CD4-positive, alpha-beta T cell treated with Interleukin-6 for 4 hours (primary cell): ENCODE data around the gene KIF1B.
A peak's percentile ranks its signal among the peaks of the same experiment; 100 is the strongest.

ENCODE experiments used
- DNase-seq: peaks from one replicate; pipeline ENCODE4 v3.0.0-alpha.2; 2020; ENCODE audit warnings: mixed read lengths

KIF1B gene

DNA sequence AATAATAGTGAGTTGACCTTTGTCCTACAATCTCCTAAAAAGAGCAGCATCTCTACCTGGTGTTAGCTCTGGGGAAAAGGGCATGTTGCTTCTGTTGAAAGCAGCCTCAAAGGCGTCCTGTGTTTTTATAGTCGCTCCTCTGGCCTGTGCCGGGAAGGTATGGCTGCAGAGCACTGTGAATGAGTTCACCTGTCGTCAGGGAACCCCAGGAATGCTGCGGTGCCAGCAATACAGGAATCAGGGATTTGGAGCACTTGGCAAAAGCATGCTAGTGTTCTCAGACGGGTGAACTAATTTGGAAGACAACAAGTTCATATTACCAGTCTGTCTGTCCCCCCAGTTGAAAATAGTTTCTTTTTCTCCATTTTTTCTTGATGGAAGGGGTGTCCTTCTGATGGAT lies 128.2 kb downstream of the KIF1B start:
- no peak for DNase-seq

DNA sequence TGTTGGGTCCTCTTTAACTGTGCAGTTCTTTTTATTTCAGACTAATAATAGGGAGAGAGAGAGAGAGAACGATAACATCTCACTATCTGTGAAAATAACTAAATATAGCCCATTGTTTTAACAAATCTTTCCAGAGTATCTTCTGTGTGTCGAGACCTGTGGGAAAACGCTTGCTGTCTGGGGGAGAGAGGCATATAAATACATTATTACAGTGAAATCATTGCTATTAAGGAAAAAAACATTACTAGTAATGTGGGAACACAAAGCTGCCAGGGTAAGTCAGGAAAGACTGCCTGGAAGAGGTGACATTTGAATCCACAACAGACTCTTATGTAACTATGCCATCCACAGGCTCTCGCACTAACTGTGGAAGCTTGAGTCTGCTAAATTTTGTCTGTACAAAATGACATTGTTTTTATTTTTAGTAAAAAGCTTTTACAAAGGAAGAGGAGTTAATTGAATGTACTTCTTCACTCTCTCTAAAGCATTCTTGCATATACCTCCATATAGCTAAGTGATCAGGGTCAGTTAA lies 128.7 kb downstream of the KIF1B start:
- DNase-seq: no peak

DNA sequence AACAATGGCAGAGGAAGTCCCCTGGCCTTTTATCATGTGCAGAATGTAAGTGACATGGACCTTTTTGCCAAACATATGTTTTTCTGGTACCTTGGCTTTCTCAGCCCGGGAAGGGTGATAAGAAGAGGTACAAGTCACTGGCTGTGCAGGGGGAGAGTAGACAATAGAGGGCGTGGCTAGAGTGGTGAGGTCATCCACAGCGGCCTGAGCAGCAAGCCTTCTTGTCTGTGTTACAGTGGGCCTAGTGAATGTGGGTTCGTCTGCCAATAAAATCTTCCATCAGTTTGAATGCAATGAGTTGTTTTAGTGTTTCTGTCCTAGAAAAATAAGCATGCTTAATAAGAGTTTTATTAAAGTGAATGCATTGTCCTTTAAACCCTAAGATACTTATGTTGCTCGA lies 129.4 kb downstream of the KIF1B start:
- DNase-seq: no peak

DNA sequence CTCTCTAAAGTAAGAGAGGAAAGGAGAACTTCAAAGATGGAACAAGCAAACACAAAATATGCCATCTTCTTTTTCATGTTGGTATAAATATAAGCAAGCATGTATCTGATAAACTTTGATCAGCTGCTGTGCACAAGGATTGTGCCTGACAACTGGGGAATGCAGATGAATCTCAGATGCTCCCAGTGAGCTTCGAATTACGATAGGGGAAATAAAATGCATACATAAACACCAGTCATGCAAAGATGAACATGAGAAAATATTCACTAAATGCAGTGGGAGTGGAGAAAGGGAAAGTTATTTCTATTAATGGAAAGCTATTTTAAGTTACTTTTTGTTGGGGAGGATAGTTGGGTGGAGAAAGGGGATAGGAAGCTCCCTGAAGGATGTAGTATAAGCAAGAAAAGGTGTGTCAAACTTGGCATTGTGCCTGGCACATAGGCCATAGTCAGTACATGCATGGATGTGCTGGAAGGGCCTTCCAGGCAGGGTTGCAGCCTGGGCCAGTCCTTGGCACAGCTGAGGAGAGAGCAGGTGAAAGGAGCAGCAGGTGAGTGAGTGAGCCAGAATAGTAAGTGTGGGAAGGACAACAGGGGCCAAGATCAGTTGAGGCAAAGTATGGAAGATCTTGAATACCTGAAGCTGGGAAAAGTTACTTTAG lies 130.7 kb downstream of the KIF1B start:
- DNase-seq: no peak

DNA sequence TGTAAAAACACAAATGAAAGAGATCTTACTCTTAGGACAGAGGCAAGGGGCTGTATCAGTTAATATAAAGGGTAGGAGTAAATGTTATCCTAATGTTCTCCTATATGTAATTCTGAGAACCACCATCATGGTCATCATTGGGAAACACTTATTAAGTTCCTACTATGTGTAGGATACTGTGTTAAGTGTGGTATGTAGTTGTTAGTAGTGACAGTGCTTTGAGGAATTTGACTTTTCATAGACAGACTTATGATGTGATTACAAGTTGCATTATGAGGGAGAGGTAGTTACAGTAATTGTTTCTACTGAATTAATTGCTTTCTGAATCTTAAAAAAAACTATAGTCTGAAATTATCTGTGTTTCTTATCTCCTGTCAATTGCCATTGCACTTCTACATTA lies 136.7 kb downstream of the KIF1B start:
- DNase-seq: no peak

DNA sequence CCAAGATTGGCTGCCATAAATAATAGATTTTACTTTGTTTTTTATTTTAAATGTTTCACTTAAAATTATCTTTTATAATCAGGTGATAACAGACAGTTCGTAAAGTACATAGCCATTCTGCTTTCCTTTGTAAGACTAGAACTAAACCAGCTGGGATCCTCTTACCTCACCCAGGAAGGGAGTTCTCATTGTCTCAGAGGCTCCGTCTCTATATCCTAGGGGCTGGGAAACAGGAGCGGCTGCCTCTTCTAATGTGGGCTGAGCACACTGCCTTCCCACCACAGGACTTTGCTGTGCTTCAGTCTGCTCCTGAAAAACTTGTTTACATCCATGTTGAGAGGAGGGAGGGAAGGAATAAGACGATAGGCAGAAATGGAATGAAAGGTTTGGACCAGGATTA lies 142.9 kb downstream of the KIF1B start:
- DNase-seq: no peak

DNA sequence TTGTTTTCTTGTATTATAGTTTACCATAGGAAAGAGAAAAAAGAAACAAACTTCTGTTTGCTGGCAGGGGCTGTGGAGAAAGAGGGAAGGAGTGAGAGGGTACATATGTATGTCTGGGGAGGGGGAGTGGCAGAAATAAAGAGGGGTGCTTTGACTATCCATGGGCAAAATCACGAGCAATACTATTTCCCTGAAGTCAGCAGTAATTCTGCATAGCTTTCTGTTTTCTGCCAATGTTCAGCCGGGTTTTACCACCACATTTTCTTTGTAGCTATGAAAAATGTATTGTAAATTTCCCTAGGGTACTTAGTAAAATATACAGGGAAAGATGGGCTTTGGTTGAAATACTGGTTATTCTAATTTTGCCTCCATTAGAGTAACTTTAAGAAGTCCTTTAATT lies 143.3 kb downstream of the KIF1B start:
- no peak for DNase-seq

DNA sequence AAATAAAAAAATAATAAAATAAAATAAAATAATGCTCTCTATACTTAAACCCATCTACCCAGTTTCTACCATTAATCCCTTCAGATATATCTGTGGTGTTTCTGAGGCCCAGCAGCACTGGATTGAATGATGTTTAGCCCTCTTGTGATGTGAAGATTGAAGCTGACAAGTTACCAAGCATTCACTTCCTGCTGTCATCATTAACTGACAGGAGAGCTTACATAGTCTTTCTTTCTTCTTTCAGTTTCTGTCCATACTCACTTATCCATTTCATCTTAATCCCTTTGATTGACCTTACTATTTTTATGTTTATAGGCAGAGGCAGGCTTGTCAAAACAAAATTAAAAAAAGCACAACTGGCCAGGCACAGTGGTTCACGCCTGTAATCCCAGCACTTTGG lies 149.7 kb downstream of the KIF1B start:
- no peak for DNase-seq

DNA sequence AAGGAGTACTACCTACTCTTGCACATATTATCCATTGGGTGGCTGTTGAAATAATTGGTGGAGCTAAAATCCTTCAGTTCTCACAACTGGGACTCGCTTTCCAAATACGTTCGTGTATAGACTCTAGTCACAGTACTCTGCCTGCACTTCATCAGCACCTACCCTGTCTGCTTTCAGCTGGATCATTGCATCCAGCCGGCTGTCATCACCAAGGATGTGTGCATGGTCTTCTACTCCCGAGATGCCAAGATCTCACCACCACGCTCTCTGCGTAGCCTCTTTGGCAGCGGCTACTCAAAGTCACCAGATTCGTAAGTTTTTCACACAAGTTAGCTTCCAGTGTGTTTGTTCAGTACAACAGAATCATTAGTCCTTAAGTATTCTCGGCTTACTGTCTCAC lies 151.1 kb downstream of the KIF1B start:
- DNase-seq: no peak

DNA sequence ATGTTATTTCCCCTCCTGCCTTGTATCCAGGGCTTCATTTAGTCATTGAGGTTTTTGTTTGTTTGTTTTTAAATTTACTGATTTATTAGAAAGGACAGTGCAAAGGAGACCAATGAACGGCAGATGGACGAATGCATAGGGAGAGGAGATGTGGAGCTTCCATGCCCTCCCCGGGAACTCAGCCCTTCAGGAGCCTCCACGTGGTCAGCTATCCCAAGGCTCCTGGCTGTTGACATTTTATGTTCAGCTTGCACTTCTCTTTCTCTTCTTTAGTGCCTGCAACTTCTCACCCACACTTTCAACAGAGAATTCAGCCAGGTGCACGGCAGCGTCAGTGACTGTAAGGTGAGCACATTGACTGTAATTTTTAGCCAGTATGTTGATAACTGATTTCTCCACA lies 157.8 kb downstream of the KIF1B start:
- no peak for DNase-seq

DNA sequence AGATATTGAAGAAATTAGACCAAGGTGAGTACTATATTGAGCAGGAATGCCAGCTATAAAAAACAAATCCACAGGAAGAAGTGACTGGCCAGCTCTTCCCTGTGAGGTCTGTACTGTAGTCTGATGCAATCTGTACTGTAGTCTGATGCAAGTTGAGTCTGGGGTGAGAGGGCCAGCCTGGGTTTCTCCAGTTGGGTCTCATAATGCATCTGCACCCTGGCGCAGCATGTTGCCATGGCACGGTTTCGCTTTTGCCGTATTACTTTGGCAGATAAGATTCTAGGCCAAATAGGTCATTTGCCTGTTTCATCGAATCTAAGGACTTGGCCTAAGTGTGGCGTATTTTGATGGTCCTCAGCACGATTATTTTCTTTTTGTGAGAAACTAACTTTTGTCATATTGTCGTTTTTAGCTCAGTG lies 164.1 kb downstream of the KIF1B start:
- DNase-seq: no peak

DNA sequence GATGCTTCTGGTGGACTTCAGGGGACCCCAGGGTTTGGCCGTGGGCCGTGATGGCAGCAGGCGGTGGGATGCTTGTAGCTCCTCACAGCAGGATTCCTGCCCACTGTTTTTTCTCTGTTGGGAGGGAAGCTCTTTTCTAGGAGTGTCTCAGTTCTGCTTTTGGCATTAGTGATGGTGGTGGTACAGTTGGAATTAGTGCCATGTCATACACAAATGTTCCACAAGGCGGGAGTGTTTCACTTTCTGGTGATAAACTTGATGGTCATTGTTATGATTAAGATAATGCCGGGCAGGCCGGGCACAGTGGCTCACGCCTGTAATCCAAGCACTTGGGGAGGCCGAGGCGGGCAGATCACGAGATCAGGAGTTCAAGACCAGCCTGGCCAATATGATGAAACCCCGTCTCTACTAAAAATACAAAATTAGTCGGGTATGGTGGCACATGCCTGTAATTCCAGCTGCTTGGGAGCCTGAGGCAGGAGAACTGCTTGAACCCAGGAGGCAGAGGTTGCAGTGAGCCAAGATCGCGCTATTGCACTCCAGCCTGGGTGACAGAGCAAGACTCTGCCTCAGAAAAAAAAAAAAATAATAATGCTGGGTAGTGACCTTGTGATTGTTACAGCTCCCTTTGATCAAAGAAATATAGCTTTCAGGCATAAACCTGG lies 167.1 kb downstream of the KIF1B start:
- DNase-seq: peak; percentile 41

DNA sequence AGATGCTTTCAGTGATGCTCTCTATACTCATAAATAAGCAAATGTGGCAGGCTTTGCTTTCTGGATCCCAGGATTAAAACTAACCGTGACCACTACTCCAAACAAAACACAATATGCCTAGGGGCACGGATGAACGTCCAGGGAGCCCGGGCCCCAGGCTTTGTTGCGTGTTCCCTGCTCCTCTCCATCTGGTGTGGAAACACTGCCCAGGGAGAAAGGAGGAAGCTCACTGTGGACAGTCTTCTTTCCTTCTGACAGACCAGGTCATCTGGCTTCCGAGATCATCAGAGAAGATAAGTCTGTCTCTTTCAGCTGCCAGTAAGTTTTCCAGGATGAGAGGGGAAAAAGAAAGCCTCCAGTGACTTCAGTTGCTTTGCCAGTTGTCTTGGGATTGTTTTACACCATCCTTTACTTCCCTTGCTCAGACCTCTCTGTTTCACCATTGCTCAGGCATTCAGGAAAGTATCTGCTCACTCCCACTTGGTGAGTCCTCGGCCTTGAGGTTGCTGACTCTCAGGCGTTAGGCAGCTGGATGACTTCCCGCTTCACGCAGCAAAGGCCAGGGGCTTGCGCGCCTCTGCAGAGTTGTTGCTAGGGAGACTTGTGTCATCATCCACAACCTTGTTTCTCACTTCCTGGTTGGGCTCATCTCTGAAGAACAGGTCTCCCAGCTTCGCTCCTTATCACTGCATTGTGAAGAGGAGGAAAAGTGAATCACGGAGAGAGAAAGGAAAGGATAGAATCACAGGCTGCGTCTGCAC lies 167.9 kb downstream of the KIF1B start:
- DNase-seq: no peak

DNA sequence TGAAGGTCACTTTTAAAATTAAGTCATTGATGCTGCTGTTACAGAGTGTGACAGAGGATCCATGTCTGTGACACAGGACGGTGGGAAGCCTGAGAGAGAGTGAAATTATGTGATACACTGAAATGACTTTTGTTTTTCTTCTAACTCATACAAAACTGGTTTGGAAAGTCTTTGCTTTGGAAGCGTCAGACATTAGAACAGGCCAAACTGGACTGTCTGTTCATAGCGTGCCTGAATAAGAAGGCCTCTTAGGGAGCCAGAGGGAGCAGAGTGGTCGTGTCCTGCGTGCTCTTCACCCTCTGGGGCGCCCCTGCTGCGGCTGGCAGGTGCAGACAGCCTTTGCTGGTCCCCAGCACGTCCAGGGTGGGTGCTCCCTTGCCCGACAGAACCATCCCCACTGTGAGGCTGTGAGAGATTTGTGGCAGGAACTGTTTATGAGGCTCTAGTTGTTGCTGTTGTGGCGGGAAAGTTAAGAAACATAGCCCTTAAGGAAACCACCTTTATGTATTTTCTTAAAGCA lies 168.8 kb downstream of the KIF1B start:
- no peak for DNase-seq

DNA sequence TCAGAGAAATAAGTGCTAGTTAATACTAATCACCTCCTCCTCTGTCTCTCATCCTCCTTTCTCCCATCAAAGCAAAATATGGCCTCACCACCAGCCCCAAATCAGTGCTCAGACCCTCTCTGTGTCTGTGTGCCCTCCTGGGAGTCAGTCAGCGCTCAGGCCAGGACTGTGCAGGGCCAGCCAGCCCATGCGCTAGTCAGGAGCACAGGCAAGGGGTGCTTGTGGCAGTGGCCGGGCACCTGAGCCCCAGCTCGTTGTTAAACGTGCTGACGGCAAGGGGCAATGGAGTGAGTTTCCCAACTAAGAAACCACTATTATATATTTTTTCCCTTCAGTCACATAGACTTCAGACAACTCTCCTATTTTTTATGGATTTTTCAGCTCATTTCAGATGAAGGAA lies 169.3 kb downstream of the KIF1B start:
- DNase-seq: no peak

DNA sequence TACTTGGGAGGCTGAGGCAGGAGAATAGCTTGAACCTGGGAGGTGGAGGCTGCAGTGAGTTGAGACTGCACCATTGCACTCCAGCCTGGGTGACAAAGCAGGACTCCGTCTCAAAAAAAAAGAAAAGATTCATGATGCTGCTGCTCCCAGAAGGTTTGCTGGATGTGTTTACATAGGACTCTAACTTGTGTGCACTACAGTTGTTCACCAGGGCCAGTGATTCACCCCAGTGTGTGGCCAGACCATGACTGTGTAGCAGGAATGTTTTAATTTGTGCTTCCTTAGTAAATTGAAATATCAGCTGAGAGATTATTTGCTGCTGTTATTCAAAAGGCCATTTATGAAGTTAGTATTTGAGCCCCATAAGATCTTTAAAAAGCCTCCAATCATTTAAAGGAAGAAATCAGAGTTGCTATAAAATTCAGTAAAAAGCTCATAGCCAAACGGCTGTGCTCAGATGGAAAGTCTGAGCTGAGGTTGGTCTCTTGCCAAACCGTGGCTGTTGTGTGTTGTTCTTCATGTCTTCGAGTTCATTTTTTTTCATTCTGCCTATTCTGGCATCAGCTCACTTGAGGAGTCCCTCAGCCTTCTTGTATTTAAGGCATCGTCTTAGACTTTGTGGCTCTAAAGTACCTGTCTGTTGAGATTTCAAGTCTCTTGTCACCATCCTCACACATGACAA lies 170.4 kb downstream of the KIF1B start:
- DNase-seq: no peak

DNA sequence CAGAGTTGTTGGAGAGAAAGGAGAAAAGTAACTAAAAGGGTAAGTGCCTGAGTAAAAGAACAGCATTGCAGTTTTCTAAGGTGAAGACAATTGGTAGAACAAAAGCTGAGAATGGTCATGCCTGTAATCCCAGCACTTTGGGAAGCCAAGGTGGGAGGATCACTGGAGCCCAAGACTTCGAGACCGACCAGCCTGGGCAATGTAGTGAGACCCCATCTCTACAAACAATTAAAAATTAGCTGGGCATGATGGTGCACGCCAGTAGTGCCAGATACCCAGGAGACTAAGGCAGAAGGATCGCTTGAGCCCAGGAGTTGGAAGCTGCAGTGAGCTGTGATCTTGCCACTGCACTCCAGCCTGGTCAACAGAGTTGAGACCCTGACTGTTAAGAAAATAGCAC lies 173.3 kb downstream of the KIF1B start:
- no peak for DNase-seq

DNA sequence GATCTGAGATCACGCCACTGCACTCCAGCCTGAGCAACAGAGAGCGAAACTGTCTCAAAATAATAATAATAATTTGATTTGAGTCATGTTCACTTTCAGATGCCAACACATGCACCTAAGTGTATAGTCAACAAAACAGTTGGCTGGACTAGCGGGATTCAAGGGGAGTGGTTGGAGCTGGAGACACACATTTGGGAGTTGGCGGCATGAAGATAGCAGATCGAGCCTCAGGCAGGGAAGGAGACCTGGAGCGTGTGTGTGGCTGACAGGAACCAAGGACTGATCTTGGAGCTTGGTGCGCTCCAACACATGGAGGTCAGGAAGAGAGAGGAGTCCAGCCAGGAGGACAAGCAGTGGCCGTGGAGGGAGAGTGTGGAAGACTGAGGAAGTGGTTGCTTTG lies 173.8 kb downstream of the KIF1B start:
- DNase-seq: no peak

DNA sequence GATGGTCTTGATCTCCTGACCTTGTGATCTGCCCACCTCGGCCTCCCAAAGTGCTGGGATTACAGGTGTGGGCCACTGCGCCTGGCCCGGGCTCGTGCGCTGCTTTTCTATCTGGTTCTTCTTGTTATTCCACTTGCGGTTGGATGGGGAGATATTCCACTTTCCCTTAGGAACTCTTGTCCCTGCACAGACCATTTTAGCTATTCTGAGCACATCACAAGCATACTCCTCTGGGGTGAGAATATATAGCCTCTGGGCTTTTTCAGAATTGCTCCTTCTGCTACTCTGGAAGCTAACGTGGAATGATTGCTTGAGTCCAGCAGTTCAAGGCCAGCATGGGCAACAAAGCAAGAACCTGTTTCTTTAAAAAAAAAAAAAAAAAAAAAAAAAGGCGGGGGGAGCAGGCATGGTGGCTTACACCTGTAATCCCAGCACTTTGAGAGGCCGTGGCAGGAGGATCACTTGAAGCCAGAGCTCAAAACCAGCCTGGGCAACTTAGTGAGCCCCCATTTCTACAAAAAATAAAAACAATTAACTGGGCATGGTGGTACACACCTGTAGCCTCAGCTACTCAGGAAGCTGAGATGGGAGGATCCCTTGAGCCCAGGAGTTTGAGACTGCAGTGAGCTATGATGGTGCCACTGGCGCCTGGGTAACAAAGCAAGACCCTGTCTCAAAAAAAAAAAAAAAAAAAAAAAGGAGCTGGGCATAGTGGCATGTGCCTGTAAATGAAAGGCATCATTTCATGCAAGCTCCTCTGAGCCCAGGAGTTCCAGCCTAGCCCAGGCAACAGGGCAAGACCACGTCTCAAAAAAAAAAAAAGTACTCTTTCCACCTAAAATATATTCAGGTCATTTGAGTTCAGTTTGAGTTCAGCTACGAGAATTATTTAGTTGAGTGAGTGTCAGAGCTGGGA lies 176.6 kb downstream of the KIF1B start:
- no peak for DNase-seq

DNA sequence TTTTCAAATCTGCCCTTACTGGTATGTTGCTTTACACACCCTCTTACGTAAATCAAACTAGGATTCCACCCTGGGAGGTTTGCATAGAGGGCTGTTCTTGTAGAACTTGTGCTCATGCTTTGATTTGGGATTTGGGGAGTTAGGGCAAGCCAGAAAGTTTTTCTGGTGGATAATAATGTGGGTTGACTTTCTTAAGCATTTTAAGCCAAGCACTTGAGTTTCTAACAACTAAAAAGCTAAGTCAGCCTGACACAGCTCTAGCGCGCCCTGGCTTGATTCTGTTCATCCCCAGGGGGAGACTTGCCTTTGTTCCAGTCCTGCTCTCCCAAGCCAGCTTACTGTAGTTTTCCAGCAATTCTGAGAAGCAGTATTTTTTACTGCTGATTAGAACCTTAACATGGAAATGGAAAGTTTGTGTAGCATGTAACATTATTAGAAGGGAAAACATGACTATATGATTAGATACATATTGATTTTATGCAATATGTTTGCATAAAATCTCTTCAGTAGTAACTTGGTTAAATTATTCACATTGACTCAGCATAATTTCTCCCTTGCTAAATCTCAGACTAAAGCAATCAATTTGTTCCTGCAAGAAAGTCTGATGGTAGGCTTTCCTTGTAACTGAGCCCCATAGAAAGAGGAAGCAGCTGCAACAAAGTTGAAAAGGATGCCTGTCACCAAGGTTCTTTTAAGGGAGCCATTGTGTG lies 177.5 kb downstream of the KIF1B start:
- no peak for DNase-seq

DNA sequence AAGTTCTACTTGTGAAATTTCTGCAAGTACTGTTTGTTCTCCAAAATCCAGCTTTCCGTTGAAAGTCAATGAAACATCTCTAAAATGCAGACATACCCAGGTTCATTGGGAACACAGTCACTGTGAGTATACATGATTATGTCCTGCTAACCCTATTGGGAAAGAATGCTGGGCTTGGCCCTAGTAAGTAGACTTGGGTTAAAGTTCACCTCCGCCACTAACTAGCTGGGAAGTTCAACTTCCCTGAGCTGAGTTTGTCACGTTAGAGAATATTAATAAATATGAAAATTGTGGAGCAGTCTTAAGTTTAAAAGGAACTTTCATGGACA lies 178.0 kb downstream of the KIF1B start:
- DNase-seq: no peak
